GM12892 (cell line): Measurements from ENCODE around the gene CCDC28A.

ENCODE experiments used
- POLR2A ChIP-seq: IDR thresholded peaks from 2 replicates; pipeline ENCODE4 v1.6.1; 2011; ENCODE audit warnings: low read depth, low read length, control low read depth
- TAF1 ChIP-seq: IDR thresholded peaks from 2 replicates; pipeline ENCODE4 v1.6.1; 2011; ENCODE audit warnings: low read depth, mild to moderate bottlenecking, control low read depth, low read length, borderline replicate concordance

GRCh38 chr6:138805016-138805765 is 31.6 kb downstream of the CCDC28A start:
- TF ChIP-seq TAF1 (no peak), POLR2A (no peak)
